Epithelial cell of esophagus (primary cell): ENCODE data around the gene NMT1.

ENCODE experiments used
- DNase-seq: peaks from one replicate; pipeline ENCODE4 v3.0.0; 2010; ENCODE audit warnings: low read depth
- H3K4me3 ChIP-seq: 2 replicates; pipeline ENCODE4 v1.5.1; 2011; ENCODE audit warnings: mild to moderate bottlenecking, low read length, control low read depth
- TF ChIP-seq, protein P1 (sequence below): IDR thresholded peaks from 2 replicates; pipeline ENCODE4 v1.5.1; 2011; ENCODE audit warnings: low read depth, mild to moderate bottlenecking, low read length, control low read depth, inconsistent platforms; ENCODE audit not compliant: insufficient read depth; ENCODE audit errors: missing control alignments

NMT1 gene

DNA sequence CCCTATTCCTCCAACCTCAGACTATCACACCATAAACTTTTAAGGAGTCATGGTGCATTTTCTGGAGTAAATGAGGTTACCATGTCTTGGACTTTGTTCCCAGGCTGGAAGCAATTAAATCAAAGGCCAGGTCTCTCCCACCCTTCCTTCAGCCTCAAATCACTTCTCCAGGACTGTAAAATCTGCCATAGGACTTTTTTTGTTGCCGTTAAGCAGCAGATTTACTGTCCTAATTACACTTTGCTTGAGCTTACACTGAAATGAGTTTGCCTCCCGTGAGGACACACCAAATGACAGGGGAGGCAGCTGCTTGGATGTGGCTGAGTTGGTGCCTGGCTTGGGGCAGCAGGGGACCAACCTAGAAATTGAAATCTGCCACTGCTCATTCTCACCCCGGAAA, 24.4 kb upstream of the NMT1 start:
- DNase-seq = no peak
- TF ChIP-seq, protein P1, sequence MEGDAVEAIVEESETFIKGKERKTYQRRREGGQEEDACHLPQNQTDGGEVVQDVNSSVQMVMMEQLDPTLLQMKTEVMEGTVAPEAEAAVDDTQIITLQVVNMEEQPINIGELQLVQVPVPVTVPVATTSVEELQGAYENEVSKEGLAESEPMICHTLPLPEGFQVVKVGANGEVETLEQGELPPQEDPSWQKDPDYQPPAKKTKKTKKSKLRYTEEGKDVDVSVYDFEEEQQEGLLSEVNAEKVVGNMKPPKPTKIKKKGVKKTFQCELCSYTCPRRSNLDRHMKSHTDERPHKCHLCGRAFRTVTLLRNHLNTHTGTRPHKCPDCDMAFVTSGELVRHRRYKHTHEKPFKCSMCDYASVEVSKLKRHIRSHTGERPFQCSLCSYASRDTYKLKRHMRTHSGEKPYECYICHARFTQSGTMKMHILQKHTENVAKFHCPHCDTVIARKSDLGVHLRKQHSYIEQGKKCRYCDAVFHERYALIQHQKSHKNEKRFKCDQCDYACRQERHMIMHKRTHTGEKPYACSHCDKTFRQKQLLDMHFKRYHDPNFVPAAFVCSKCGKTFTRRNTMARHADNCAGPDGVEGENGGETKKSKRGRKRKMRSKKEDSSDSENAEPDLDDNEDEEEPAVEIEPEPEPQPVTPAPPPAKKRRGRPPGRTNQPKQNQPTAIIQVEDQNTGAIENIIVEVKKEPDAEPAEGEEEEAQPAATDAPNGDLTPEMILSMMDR = no peak
- no peak overlapping the region for H3K4me3 ChIP-seq

DNA sequence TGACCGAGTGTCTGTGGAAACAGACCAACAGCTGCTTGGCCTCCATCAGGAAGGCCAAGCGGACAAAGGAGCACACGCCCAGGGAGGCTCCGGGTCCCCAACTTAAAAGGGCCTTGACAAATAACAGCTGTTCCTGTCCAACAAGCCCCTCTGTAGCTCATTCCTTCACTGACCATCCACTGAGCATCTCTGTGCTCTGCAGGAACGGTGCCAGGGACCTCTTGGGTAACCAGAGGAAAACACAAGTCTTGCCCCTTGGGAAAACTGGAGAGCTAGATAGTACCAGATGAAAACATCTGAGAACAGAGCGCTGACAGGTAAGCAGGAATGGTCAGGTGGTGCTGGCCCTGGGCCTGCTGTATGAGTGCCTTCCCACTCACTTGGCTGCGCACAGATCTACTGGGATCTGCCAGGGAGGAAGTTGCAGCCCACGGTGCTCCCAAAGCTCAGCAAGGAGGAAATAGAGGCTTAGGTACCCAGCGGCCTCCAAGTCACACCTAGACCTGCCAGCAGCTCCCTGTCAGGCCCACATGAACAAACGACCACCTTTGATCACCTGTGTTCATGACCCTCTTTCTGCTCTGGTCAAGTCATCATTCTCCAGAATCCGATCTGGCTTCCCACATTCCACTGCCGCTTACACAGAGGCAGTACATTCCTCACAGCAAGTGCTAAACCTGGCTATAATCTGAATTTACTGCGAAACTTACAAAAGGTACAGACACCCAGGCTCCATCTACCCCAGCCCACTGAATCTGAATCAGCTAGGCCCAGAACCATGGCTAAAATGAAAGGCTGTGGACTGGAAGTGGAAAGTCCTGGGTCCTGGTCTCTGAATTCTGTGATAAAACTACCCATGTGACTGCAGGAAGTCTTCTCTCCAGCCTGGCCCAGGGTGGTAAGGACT, 22.1 kb upstream of the NMT1 start:
- DNase-seq = no peak
- TF ChIP-seq, protein P1 = no peak

DNA sequence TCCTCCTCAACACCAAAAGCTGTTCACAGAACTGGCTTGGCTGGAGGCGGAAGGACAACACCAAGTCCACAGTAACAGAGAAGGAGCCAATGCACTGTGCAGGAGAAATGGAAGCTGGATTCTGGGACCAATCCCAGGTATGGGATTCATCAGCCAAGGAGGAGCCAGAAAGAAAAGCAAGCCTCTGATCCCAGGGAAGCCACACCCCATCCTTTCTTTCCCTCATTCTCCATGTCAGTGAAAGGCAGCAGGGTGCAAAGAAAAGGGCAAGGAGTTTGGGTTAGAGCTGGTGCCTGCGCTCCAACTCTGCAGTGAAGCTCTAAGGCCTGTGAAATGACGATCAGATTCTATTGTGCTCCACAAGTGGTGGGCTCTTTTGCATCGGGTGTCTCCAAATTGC, 20.7 kb upstream of the NMT1 start:
- H3K4me3 ChIP-seq = no peak overlapping the region
- DNase-seq = peak; percentile 29
- TF ChIP-seq, protein P1 = no peak

More for the DNA sequence above, 22.1 kb upstream of the NMT1 start:
- no peak overlapping the region for H3K4me3 ChIP-seq

DNA sequence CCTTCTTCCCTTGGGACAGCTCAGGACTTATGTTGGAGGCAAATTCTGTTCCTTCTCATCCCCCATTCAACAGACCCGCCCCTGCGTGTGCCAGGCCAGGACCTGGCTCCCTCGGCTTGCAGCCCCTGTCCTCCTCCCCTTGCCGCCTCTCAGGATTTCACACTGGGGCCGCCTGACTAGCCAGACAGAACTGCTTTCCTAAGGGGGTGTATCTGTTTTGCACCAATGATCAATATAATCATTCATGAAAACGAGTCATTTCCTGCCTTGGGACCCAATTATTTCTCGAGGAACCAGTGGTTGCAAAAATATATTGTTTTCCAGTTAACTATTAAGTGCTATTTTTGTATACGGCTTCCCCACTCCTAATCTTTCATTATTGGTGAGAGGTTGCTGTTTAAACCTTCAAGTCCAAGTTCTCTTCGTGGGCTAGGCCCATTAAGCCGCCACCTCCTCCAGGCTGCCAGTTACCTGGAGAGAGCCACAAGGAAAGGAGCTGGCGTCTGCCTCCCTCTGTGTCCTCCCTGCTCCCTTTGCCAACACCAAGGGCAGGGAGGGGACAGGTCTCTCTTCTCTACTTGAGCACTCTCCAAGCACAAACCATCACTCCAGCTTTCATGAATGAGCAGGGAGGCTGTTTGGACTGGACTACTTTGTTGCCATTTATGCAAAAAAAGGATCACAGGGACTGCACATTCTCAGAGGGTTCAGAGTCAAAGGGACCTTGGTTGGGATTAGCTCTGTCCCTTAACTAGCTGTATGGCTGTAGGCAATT, 18.6 kb upstream of the NMT1 start:
- TF ChIP-seq, protein P1 = no peak
- no peak overlapping the region for H3K4me3 ChIP-seq
- no peak for DNase-seq

DNA sequence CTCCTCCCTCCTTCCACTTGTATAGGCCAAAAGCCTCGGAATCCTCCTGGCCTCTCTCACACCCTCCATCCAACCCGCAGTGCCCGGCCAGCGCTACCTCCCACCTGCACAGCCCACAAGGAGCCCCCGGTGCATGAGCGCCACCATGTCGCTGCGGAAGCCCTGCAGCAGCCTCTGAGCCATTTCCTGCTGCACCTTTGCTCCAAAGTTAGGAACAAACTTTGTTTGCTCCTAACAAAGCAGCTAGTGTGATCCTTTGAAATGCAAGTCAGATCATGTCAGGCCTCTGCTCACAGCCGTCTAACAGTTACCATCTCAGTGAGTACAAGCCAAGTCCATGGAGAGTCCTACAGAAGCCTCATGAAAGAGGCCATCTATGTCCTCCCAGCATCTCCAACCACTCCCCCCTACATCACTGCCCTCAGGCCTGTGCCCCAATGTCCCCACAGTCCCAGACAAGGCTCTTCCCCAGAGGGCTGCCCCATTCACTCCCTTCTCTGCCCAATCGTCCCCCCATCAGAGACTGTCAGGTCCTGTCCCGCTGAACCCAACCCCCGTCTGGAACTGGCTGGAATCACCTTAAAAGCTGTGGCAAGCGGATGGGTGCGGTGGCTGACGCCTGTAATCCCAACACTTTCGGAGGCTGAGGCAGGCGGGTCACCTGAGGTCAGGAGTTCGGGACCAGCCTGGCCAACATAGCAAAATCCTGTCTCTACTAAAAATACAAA, 17.1 kb upstream of the NMT1 start:
- peak; percentile 83 for DNase-seq
- TF ChIP-seq, protein P1 = no peak
- peak overlapping the region; percentile 21 for H3K4me3 ChIP-seq

DNA sequence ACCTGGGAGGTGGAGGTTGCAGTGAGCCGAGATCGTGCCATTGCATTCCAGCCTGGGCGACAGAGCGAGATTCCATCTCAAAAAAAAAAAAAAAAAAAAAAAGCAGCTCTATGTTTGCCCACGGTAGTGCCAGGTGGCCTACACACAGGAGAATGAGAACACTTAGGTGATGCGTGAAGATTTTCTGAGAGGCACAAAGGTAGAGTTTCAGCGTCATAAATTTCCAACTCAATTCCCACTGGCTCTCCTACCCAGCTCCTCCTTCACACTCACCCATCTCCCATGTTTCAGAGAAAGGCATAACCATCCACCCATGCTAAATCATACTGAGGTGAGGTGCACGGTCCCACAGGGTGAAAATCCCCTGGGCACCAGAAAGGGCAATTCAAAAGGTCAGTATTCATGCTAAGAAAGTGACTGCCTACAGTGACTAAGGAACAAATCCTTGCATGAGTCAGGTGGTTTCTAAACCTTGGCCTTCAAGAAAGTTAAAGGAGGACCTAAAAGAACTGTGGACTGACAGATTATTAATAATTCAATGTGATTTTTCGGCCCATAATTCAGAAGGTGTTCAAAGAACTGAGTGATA, 14.5 kb upstream of the NMT1 start:
- TF ChIP-seq, protein P1 = no peak
- peak; percentile 80 for DNase-seq
- H3K4me3 ChIP-seq = no peak overlapping the region
